Glutamatergic neuron (in vitro differentiated cells): Measurements from ENCODE around the gene B3GNT2. TPM values are rescaled to one million over a fixed set of nuclear protein-coding genes. Genes with fewer than 3 reads are reported as not detected.

Source experiments
- DNase-seq: peaks from one replicate; pipeline ENCODE4 v3.0.0; 2022
- H3K27ac Mint-ChIP-seq: one replicate; pipeline ENCODE4 v1.8.0; 2020; ENCODE audit warnings: mild to moderate bottlenecking, mixed read lengths, inconsistent platforms; ENCODE audit not compliant: unreplicated experiment
- H3K27me3 Mint-ChIP-seq: one replicate; pipeline ENCODE4 v1.8.0; 2020; ENCODE audit warnings: mild to moderate bottlenecking, moderate library complexity, mixed read lengths, inconsistent platforms; ENCODE audit not compliant: unreplicated experiment
- H3K36me3 Mint-ChIP-seq: one replicate; pipeline ENCODE4 v1.8.0; 2020; ENCODE audit warnings: mild to moderate bottlenecking, mixed read lengths, inconsistent platforms; ENCODE audit not compliant: unreplicated experiment
- H3K4me1 Mint-ChIP-seq: one replicate; pipeline ENCODE4 v1.8.0; 2020; ENCODE audit warnings: mild to moderate bottlenecking, low read depth, mixed read lengths, inconsistent platforms; ENCODE audit not compliant: unreplicated experiment
- H3K4me3 Mint-ChIP-seq: one replicate; pipeline ENCODE4 v1.8.0; 2020; ENCODE audit warnings: mild to moderate bottlenecking, mixed read lengths, inconsistent platforms; ENCODE audit not compliant: unreplicated experiment
- H3K9me3 Mint-ChIP-seq: one replicate; pipeline ENCODE4 v1.8.0; 2020; ENCODE audit warnings: mild to moderate bottlenecking, moderate library complexity, mixed read lengths, inconsistent platforms; ENCODE audit not compliant: unreplicated experiment
- total RNA-seq: library from RNA; stranded (reverse); fragmentation: NEBNext Ultra II Directional; extraction: Animal tissue kit (Norgen Biotek cat#: 25700); gene quantifications from one replicate; pipeline ENCODE4 v1.2.1, GENCODE V29; 2021; ENCODE audit not compliant: unreplicated experiment
- TF ChIP-seq, protein P1 (sequence below): fragments of 200-600 bp; sonication (generic); IDR thresholded peaks from one replicate; pipeline ENCODE4 v1.5.0; 2021; ENCODE audit not compliant: partially characterized antibody, unreplicated experiment

B3GNT2 gene
- total RNA-seq, 1 donor from 2014 or later, result 5.7 TPM

DNA sequence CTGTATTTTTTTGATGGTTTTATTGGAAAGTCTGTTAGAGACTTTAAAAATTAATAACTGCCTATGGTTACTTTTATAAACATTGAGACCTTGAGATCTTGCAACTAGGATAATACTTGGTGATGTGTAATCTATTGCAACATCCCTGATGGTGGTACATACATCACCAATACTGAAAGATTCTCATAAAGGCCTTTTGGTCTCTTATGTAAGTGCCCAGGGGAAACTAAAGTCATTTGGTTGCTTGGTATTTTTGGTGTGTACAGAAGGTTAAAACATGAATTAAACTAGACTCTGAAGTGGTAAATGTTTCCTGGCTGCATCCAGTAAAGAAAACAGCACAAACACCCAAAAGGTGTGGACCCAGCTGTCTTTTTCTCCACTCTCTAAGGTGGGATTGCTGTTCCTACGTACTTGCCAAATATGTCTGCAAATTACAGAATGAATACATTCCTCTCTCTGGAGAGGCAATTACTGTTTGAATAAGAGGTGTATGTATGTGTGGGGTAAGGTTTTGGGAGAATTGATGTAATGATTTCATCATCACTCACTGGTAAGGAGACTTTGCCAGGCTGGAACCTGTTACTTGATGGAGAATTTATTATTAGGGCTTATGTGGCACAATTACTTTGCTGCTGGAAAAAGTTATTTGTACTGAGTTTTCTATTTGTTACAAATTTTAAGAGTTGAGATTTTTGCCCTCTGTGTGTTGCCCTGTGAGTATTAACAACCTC is 3.6 kb downstream of the B3GNT2 start:
- Mint-ChIP-seq H3K9me3 (peaks cover 1% of the 10 kb centered on the region), H3K36me3 (no peaks in the 10 kb centered on the region), H3K4me3 (no peak overlapping the region), H3K4me1 (peaks cover 2% of the 10 kb centered on the region), H3K27me3 (no peaks in the 10 kb centered on the region), H3K27ac (no peak overlapping the region)
- TF ChIP-seq, protein P1, sequence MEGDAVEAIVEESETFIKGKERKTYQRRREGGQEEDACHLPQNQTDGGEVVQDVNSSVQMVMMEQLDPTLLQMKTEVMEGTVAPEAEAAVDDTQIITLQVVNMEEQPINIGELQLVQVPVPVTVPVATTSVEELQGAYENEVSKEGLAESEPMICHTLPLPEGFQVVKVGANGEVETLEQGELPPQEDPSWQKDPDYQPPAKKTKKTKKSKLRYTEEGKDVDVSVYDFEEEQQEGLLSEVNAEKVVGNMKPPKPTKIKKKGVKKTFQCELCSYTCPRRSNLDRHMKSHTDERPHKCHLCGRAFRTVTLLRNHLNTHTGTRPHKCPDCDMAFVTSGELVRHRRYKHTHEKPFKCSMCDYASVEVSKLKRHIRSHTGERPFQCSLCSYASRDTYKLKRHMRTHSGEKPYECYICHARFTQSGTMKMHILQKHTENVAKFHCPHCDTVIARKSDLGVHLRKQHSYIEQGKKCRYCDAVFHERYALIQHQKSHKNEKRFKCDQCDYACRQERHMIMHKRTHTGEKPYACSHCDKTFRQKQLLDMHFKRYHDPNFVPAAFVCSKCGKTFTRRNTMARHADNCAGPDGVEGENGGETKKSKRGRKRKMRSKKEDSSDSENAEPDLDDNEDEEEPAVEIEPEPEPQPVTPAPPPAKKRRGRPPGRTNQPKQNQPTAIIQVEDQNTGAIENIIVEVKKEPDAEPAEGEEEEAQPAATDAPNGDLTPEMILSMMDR, result no peak
- no peak for DNase-seq

DNA sequence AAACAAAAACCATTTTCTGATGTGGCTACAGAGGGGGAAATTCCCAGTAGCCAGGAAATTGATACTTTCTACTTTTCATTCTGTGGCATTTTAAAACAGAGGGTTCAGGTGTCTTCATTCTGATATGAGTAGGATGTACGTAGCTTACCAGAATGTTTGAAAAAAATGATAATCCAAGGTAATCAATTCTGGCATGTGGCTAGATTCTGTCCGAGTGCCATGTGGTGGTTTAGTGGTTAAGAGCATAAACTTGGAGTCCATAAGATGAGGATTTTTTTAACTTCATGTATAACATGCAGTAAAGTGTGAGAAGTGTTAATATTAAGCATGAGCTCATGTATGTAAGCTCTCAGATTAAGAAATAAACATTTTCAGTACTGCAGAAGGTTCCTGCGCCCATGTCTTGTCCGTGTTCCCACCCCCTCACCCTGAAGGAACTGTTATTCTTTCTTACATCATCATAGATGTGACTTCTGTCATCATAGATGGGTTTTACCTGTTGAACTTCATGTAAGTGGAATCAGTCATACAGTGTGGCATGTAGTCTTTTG is 4.5 kb downstream of the B3GNT2 start:
- Mint-ChIP-seq H3K9me3 (peaks cover 1% of the 10 kb centered on the region), H3K36me3 (no peaks in the 10 kb centered on the region), H3K27ac (no peak overlapping the region), H3K27me3 (no peaks in the 10 kb centered on the region), H3K4me3 (no peak overlapping the region), H3K4me1 (peaks cover 4% of the 10 kb centered on the region)
- DNase-seq, result no peak
- TF ChIP-seq, protein P1, result no peak

- Mint-ChIP-seq H3K4me3 (no peak overlapping the region), H3K27ac (no peak overlapping the region), H3K9me3 (peaks cover 1% of the 10 kb centered on the region), H3K27me3 (no peaks in the 10 kb centered on the region), H3K4me1 (peaks cover 4% of the 10 kb centered on the region), H3K36me3 (no peaks in the 10 kb centered on the region)
- TF ChIP-seq, protein P1, result no peak
- no peak for DNase-seq
These were observed 5.0 kb downstream of the B3GNT2 start for GRCh38 chr2:62200868-62201267.

GRCh38 chr2:62201307-62201706 is 5.4 kb downstream of the B3GNT2 start:
- TF ChIP-seq, protein P1, result no peak
- DNase-seq, result no peak
- H3K4me3 Mint-ChIP-seq, result no peak overlapping the region
- peaks cover 1% of the 10 kb centered on the region for H3K9me3 Mint-ChIP-seq
- H3K4me1 Mint-ChIP-seq, result peaks cover 4% of the 10 kb centered on the region
- H3K36me3 Mint-ChIP-seq, result no peaks in the 10 kb centered on the region
- H3K27me3 Mint-ChIP-seq, result no peaks in the 10 kb centered on the region
- H3K27ac Mint-ChIP-seq, result no peak overlapping the region

DNA sequence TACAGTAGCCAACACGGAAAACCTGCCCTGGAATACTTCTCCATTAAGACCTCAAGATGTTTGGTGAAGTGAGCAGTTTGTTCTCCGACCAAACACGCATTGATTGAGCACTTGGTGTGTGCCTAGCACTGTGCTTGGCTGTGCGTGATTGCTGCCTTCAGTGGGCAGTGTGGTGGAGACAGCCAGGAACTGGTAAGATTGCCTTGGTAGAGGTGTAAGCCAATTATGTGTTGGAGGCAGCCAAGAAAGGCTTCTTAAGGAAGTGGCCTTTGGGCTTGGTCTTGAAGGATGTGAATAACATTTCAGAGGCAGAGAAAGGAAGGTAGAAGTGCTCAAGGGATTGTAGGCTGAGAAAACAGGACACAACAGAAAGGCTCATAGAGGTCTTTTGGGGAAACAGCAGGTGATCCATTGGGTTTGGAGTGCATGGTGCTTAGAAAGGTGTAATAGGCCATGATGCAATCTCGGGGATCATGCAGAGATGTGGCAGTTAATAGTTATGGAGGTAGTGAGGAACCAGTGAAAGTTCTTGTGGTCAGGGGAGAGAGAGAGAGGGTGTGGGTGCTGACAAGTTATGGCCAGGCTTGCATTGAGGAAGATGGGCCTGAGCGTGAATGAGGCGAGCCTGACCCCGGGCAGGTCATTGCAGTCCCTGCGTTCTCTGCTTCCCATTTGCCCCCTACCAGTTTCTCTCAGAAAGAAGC is 6.3 kb downstream of the B3GNT2 start:
- Mint-ChIP-seq H3K27ac (no peak overlapping the region), H3K27me3 (no peaks in the 10 kb centered on the region), H3K4me3 (no peak overlapping the region), H3K36me3 (no peaks in the 10 kb centered on the region), H3K9me3 (peaks cover 1% of the 10 kb centered on the region), H3K4me1 (peaks cover 4% of the 10 kb centered on the region)
- DNase-seq, result no peak
- TF ChIP-seq, protein P1, result no peak
